Kidney capillary endothelial cell (primary cell): ENCODE measurements around the gene KIN.
"Not testable (repeated sequence)": the region's sequence is repeated elsewhere in the genome, so short reads cannot be mapped to it uniquely, and the experiment has no call there.

ENCODE experiments used
- DNase-seq: peaks from one replicate; pipeline ENCODE4 v3.0.0-alpha.2; 2018; ENCODE audit warnings: low spot score

The KIN gene

DNA sequence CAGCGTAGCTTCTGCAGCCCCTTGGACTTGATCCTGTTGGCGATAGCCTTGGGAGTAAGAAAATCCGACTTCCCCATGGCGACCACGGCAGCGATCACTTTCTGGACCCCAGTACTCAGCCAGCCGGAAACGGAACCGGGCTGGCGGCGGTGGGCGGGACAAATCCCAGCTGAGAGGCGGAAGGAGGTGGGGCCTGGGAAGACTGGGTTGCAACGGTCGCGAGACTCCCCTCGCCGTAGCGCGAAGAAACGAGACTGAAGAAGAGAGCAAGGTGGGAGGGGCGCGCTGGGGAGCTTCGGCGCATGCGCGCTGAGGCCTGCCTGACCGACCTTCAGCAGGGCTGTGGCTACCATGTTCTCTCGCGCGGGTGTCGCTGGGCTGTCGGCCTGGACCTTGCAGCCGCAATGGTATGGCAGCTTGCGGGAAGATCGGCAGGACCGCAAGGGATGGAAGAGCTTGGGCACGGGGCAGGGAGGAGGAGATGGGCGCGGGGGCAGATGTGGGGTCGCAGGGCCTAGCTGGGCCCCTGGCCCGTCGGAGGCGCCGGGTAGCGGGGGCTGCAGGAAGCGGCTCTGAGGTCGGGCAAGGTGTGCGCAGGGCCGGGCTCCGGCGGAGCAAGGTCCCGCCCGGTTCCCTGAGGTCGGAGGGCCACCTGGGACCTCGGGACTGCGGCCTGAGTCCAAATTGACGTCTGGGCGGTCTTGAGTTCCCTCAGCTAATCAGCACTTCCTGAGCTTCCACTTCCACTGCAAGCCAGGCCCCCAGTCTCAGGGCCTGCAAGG lies at the start of gene KIN, which contains the start of gene ATP5F1C:
Gene KIN (minus strand): TSS at position 137 of the 782 bp plus-strand sequence. CDS start 60 bp downstream, at position 77.
Gene ATP5F1C (plus strand): TSS at position 321 of the 782 bp plus-strand sequence. CDS start 31 bp downstream, at position 352.
- peak; percentile 98 for DNase-seq

DNA sequence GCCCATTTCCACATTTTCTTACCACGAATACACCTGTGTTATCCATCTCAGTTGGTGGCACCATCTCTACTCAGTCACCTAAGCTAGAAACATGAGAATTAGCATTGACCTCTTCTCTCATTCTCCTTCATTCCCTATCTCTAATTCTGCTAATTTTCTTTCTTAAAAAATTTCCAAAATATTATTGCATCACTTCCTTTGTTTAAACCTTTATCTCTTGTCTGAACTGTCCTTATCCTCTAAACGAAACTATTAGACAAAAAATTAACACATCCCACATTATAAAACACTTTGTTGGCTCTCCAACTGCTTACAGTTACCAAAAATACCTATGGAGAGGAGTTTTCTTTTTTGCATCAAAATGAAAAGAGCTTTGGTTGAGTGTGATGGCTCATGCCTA lies 48.8 kb upstream of the KIN start:
- no peak for DNase-seq

DNA sequence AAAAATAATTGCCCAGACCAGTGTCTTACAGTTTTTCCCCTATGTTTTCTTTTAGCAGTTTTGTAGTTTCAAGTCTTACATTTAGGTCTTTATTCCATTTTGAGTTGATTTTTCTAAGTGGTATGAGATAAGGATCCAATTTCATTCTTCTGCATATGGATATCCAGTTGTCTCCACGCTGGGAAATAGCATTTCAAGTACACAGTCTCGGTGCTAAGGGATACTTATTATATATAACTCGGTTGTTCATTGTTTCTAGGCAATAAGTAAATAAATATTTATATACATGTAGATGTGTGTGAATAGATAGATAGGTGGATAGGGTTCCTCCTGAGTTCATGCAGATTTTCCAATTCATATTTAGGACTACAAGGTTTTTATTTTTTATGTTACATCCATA lies 46.5 kb upstream of the KIN start:
- no peak for DNase-seq

- no peak for DNase-seq
These were observed 45.4 kb upstream of the KIN start for GRCh38 chr10:7833210-7833609.

DNA sequence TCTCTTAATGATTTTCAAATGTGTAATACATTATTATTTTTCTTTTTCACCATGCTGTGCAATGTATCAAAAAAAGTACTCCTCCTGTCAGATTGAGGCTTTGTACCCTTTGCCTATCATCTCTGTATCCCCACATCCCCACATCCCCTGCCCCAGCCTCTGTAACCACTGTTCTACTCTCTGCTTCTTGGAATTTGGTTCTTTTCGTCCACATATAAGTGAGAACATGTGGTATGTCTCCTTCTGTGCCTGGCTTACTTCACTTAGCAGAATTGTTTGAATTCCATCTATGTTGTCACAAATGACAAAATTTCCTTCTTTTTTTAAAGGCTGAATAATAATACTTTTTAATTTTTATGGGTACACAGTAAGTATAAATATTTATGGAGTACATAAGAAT lies 44.3 kb upstream of the KIN start:
- DNase-seq: no peak

- no peak for DNase-seq
These were observed 41.6 kb upstream of the KIN start for GRCh38 chr10:7829289-7829834.

- DNase-seq: no peak
These were observed 39.2 kb upstream of the KIN start for GRCh38 chr10:7826971-7827370.

GRCh38 chr10:7824251-7824650 lies 36.5 kb upstream of the KIN start:
- DNase-seq: peak; percentile 36

GRCh38 chr10:7819121-7819460 lies 31.3 kb upstream of the KIN start:
- peak; percentile 30 for DNase-seq

DNA sequence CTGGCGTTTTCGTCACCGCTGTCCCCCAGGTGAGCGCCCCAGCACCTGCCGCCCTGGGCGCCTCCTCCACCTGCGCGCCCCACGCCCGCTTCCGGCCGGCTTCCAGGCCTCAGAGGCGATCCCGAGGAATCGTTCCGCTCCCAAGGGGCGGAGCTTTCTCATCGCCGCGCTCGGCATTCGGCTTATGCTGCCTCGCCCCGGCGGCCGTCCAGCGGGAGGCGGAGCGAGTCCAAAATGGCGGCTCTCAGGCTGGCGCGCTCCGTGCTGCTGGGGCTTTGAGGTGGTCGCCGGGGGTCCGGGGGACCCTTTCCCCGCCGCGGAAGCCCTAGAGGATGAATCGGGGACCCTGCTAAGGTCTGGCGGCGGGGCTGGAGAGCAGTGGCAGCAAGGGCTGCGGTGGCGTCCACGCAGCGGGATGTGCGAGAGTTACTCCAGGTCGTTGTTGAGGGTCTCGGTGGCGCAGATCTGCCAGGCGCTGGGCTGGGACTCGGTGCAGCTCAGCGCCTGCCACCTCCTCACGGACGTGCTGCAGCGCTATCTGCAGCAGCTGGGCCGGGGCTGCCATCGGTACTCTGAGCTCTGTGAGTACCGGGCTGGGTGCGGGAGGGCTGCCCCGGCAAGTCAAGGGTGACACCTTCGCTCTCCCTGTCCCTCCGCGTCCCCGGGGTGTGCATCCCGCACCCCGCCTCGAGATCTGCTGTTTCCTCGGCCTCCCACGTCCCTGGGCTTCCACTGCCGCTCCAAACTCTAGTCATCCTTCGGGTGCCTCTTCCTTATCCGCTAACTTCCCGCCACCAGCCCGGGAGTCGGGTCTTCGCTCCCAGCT lies 30.7 kb upstream of the KIN start, which contains the start of gene TAF3:
Gene TAF3 (plus strand): TSS at position 211 of the 826 bp plus-strand sequence. CDS start 205 bp downstream, at position 416.
- DNase-seq: peak; percentile 86

DNA sequence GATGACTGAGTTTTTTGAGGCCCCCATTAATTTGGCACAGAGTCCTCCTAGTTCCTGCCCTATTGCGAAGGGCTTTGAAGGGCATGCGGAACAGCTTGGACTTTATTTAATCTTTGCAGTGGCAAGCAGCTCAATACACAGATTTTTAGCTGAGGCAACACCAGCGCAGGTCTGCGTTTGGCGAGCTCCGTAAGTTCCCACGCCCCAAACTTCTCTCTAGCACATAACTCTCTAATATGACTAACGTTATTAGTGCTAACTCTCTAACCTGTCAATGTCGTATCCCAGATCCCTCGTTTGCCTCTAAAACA lies 30.1 kb upstream of the KIN start:
- no peak for DNase-seq

DNA sequence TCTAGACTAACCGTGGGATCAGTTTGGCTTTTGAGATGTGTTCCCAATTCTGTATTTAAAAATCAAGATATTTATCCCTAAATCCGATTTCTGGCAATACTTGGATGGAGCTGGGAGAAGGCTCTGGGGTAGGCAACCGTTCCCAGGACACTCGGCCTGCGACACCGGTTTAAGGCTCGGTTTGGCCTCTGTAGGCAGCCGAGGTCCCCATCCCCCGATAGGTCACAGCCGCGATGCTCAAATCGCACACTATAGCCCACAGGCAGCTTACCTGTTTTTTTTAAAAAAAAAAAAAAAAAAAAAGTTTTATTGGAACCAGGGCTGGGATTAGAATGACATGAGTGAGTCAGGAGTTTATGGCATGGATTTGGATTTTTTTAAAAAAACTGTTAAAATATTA lies 29.8 kb upstream of the KIN start:
- DNase-seq: no peak

DNA sequence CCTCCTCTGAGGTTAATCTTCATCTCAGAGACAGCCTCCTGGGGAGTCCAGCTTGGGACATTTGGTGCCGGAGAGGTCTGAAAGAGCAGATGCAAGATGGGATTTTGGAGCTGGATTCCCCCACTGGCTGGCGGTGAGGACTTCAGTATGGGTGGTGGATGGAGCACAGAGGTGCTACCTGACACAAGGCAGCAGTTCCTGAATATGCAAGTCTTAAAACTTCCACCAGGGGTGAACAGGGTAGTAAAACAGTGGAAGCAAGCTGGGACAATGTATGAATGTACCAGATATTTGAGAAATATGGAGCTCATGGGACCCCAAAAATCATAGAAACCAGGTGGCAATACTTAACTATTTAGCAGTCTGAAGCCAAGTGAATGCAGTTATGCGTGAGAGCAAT lies 25.7 kb upstream of the KIN start:
- no peak for DNase-seq

GRCh38 chr10:7811743-7812142 lies 23.9 kb upstream of the KIN start:
- DNase-seq: not testable (repeated sequence)

DNA sequence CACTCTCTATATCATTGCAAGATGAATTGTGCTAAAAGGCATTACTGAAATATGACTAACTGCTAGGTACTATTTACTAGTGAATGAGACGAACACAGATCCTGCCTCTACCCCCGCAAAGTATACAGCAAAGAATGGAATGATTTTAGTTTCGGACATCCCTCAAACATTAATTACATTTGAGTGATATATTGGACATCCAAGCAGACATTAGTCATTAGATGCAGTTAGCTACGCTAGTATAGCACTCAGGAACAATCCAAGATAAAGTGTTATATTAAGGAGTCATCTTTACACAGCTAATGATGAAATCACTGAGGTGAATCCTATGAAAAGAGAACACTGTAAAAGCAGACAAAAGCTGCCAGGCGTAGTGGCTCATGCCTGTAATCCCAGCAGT lies 23.2 kb upstream of the KIN start:
- no peak for DNase-seq

DNA sequence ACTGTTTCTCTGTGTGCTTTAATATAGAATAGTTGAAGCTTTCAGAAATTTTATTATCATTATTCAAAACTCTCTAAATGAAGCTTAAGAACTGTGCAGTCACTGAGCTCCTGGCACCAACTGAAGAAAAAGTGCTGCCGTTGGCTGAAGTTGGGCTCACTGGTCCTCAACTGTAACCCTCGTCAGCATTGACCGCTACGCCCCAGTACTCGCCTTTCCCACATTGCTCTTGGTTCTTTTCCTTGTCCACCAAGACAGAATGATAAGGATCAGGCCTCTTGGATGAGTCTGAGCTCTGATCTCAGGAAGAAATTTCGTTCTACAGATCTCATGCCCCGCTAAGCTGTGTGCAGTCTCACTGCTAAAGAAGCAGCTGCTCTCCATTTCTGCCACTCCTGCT lies 22.6 kb upstream of the KIN start:
- DNase-seq: no peak

DNA sequence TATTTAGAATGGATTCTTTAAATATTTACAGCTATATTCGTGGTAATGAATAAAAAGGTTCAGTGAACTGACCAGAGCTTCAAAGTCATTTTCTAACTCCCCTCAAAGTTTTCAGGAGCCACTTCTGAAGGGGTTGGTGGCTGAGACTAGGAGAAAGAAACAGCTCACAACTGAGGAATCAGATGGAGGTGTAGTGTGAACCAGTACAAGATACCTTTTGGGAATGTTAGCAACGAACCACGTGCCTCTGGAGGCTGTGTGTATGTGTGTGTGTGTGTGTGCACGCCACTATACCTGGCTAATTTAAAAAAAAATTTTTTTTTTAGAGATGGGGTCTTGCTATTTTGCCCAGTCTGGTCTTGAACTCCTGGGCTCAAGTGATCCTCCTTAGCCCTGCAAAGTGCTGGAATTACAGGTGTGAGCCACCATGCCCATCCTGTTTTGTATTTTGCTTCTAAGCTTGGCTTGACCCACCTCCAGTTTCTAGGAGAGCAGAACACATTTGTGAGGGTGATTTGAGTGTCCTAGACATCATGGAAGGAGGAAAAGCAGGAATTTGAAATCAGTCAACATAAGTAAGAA lies 21.0 kb upstream of the KIN start:
- DNase-seq: no peak

- DNase-seq: no peak
These were observed 16.9 kb upstream of the KIN start for GRCh38 chr10:7804741-7805140.

DNA sequence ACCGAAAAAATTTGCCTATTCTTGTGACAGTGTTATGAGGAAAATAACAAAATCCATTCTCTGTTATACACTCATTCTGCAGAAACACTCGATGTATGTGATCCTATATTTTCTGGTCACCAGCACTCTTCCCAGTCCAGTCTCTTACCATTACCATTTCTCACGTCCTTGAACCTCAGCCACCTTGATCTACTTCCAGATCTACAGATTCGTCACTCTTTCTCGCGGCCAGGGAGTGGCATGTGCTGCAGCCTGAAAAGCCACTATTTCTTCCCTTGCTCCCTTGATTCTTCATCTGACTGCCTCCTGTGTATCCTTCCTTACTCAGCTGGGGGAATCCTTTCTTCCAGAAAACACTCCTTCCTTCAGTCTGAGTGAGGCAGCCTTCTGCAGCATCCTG lies 16.4 kb upstream of the KIN start:
- DNase-seq: no peak

DNA sequence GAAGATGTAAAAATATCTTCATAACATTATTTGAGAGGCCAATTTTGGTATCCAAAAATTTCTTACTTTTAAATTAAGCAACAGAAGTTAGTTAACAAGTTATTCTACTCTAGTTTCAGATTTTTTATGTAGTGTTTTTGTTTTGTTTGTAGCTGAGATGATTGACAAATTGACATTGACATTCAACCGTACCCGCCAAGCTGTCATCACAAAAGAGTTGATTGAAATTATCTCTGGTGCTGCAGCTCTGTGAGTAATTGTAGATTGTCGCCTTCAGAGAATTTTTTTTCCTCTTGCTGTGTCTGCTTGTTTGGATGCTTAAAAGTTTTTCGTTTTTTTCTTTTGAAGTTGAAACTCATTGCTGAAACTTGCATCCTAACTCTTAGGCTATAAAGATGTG lies 14.8 kb upstream of the KIN start:
- no peak for DNase-seq

GRCh38 chr10:7797582-7797981 lies 9.8 kb upstream of the KIN start:
- DNase-seq: peak; percentile 74

GRCh38 chr10:7795605-7796004 lies 7.8 kb upstream of the KIN start:
- no peak for DNase-seq
